ENCODE measurements around the gene ENPP6.

Gene ENPP6

GRCh38 chr4:184217634-184218033 lies at the start of gene ENPP6:
Gene ENPP6 (minus strand): TSS chr4:184217873. CDS start chr4:184217819, 54 bp downstream.
- no peak for DNase-seq

GRCh38 chr4:184267206-184267608 lies 49.5 kb upstream of the ENPP6 start:
- no peak for DNase-seq

GRCh38 chr4:184265546-184266351 lies 48.1 kb upstream of the ENPP6 start:
- peak; percentile 18 for DNase-seq

- DNase-seq: peak; percentile 76
Observed at GRCh38 chr4:184263910-184264732, 46.4 kb upstream of the ENPP6 start.

GRCh38 chr4:184263461-184263860 lies 45.8 kb upstream of the ENPP6 start:
- DNase-seq: no peak

- no peak for DNase-seq
Observed at GRCh38 chr4:184262901-184263300, 45.2 kb upstream of the ENPP6 start.

GRCh38 chr4:184261246-184261645 lies 43.6 kb upstream of the ENPP6 start:
- no peak for DNase-seq

- no peak for DNase-seq
Observed at GRCh38 chr4:184259866-184260265, 42.2 kb upstream of the ENPP6 start.

GRCh38 chr4:184259081-184259480 lies 41.4 kb upstream of the ENPP6 start:
- DNase-seq: no peak

GRCh38 chr4:184255871-184256642 lies 38.4 kb upstream of the ENPP6 start:
- DNase-seq: no peak

GRCh38 chr4:184255361-184255760 lies 37.7 kb upstream of the ENPP6 start:
- no peak for DNase-seq

GRCh38 chr4:184253072-184253420 lies 35.4 kb upstream of the ENPP6 start:
- no peak for DNase-seq

- DNase-seq: no peak
Observed at GRCh38 chr4:184252136-184253071, 34.7 kb upstream of the ENPP6 start.

- DNase-seq: no peak
Observed at GRCh38 chr4:184251670-184251980, 34.0 kb upstream of the ENPP6 start.

GRCh38 chr4:184250795-184251669 lies 33.4 kb upstream of the ENPP6 start:
- no peak for DNase-seq

GRCh38 chr4:184248216-184248615 lies 30.5 kb upstream of the ENPP6 start:
- no peak for DNase-seq

GRCh38 chr4:184247421-184247820 lies 29.7 kb upstream of the ENPP6 start:
- no peak for DNase-seq

GRCh38 chr4:184246426-184246825 lies 28.8 kb upstream of the ENPP6 start:
- DNase-seq: no peak

GRCh38 chr4:184238072-184238745 lies 20.5 kb upstream of the ENPP6 start:
- no peak for DNase-seq

GRCh38 chr4:184237612-184238011 lies 19.9 kb upstream of the ENPP6 start:
- peak; percentile 22 for DNase-seq

GRCh38 chr4:184235526-184235925 lies 17.9 kb upstream of the ENPP6 start:
- DNase-seq: no peak

Measured in NK-92 treated with Interleukin-12 subunit alpha and Interleukin-12 subunit beta, amount 100 ng/mL, for 24 hours (cell line).